ENCODE data around the gene KRT2.

DNA sequence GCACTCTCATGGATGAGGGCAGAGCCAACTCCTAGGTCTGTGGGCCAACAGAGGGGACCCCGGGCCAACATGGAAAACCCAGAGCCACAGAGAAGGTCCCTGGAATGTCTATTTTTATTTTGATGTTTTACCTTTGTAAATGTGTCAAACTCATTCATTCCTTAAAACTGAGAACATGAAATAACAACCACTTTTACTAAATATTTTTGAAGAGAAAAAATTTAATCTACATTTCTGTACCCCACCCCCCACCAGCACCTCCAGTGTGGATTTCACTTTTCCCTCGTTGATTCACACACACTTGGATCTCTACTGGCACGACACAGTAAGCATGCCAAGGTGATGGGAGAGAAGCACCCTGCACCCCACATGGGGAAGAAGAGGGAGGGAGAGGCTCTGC is 44.6 kb upstream of the KRT2 start:
- TF ChIP-seq POLR2A (IDR thresholded peaks at IDR 0.05) (no peak), POLR2AphosphoS5 (IDR thresholded peaks at IDR 0.05) (no peak)
- TF ChIP-seq, protein P1, sequence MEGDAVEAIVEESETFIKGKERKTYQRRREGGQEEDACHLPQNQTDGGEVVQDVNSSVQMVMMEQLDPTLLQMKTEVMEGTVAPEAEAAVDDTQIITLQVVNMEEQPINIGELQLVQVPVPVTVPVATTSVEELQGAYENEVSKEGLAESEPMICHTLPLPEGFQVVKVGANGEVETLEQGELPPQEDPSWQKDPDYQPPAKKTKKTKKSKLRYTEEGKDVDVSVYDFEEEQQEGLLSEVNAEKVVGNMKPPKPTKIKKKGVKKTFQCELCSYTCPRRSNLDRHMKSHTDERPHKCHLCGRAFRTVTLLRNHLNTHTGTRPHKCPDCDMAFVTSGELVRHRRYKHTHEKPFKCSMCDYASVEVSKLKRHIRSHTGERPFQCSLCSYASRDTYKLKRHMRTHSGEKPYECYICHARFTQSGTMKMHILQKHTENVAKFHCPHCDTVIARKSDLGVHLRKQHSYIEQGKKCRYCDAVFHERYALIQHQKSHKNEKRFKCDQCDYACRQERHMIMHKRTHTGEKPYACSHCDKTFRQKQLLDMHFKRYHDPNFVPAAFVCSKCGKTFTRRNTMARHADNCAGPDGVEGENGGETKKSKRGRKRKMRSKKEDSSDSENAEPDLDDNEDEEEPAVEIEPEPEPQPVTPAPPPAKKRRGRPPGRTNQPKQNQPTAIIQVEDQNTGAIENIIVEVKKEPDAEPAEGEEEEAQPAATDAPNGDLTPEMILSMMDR (IDR thresholded peaks at IDR 0.05 in 8 of 11, conservative IDR thresholded peaks at IDR 0.05 in 3 of 11) = no peak

Measured in spleen (tissue), 7 donors.